ENCODE measurements around the gene CDC42EP5.
A peak's percentile ranks its signal among the peaks of the same experiment; 100 is the strongest.

CDC42EP5 gene

GRCh38 chr19:54454781-54455675 lies 18.1 kb downstream of the CDC42EP5 start:
- Histone ChIP-seq H2AFZ (ENCODE audit: low read depth, low read length) (no peak overlapping the region), H3K79me1 (replicated peaks; ENCODE audit: low read length, poor library complexity, severe bottlenecking) (peaks cover 37% of the 10 kb centered on the region), H3K4ac (ENCODE audit: low read depth in 1 of 2, low read length in 2 of 2) (no peak overlapping the region), H2BK5ac (ENCODE audit: low read depth, low read length, poor library complexity, severe bottlenecking) (no peak overlapping the region), H3K9me3 (ENCODE audit: control insufficient read depth, low read length) (no peaks in the 10 kb centered on the region), H3K36me3 (ENCODE audit: control insufficient read depth in 1 of 2, insufficient read depth in 2 of 2, low read depth in 1 of 2, low read length in 2 of 2) (peaks cover 85 to 92% of the 10 kb centered on the region in 2 experiments), H2BK120ac (ENCODE audit: low read depth, low read length) (no peak overlapping the region), H2BK12ac (ENCODE audit: low read length in 2 of 2) (no peak overlapping the region), H4K91ac (ENCODE audit: low read length) (no peak overlapping the region), H4K8ac (ENCODE audit: low read length) (no peak overlapping the region), H3K27me3 (ENCODE audit: control insufficient read depth in 1 of 2, insufficient read depth in 1 of 2, low read length in 2 of 2) (no peaks in the 10 kb centered on the region), H3K27ac (ENCODE audit: low read length, poor library complexity, severe bottlenecking) (no peak overlapping the region), H3K9ac (ENCODE audit: low read length) (no peak overlapping the region), H2BK15ac (ENCODE audit: low read depth, poor library complexity, severe bottlenecking) (no peak overlapping the region), H3K18ac (ENCODE audit: low read depth in 1 of 2, low read length in 2 of 2) (no peak overlapping the region), H3K4me3 (ENCODE audit: insufficient read depth in 1 of 2, low read depth in 1 of 2, low read length in 2 of 2) (no peak overlapping the region), H2AK5ac (ENCODE audit: low read length, severe bottlenecking) (no peak overlapping the region), H3K4me1 (ENCODE audit: control insufficient read depth, insufficient read depth, low read depth, low read length) (peaks cover 36% of the 10 kb centered on the region), H3K14ac (ENCODE audit: low read length in 2 of 2) (no peak overlapping the region), H3K23ac (ENCODE audit: low read length in 2 of 2) (no peak overlapping the region), H3K4me2 (ENCODE audit: low read length, poor library complexity, severe bottlenecking) (no peak overlapping the region)
- 95% methylated on average over 33 of the region's 33 CpGs for WGBS
- DNase-seq = no peak

- Histone ChIP-seq H3K9me3 (ENCODE audit: control insufficient read depth, low read length) (no peaks in the 10 kb centered on the region), H3K79me1 (replicated peaks; ENCODE audit: low read length, poor library complexity, severe bottlenecking) (peaks cover 37% of the 10 kb centered on the region), H4K8ac (ENCODE audit: low read length) (no peak overlapping the region), H3K27ac (ENCODE audit: low read length, poor library complexity, severe bottlenecking) (no peak overlapping the region), H3K4me2 (ENCODE audit: low read length, poor library complexity, severe bottlenecking) (no peak overlapping the region), H4K91ac (ENCODE audit: low read length) (no peak overlapping the region), H2BK120ac (ENCODE audit: low read depth, low read length) (no peak overlapping the region), H3K23ac (ENCODE audit: low read length in 2 of 2) (no peak overlapping the region), H2AK5ac (ENCODE audit: low read length, severe bottlenecking) (no peak overlapping the region), H2BK5ac (ENCODE audit: low read depth, low read length, poor library complexity, severe bottlenecking) (no peak overlapping the region), H3K9ac (ENCODE audit: low read length) (no peak overlapping the region), H3K4me3 (ENCODE audit: insufficient read depth in 1 of 2, low read depth in 1 of 2, low read length in 2 of 2) (no peak overlapping the region), H3K27me3 (ENCODE audit: control insufficient read depth in 1 of 2, insufficient read depth in 1 of 2, low read length in 2 of 2) (no peaks in the 10 kb centered on the region), H3K14ac (ENCODE audit: low read length in 2 of 2) (no peak overlapping the region), H2BK12ac (ENCODE audit: low read length in 2 of 2) (no peak overlapping the region), H3K18ac (ENCODE audit: low read depth in 1 of 2, low read length in 2 of 2) (no peak overlapping the region), H3K4ac (ENCODE audit: low read depth in 1 of 2, low read length in 2 of 2) (no peak overlapping the region), H2AFZ (ENCODE audit: low read depth, low read length) (no peak overlapping the region), H3K4me1 (ENCODE audit: control insufficient read depth, insufficient read depth, low read depth, low read length) (peaks cover 28% of the 10 kb centered on the region), H2BK15ac (ENCODE audit: low read depth, poor library complexity, severe bottlenecking) (no peak overlapping the region), H3K36me3 (ENCODE audit: control insufficient read depth in 1 of 2, insufficient read depth in 2 of 2, low read depth in 1 of 2, low read length in 2 of 2) (peaks cover 76 to 83% of the 10 kb centered on the region in 2 experiments)
- no peak for DNase-seq
- 94% methylated on average over 31 of the region's 31 CpGs for WGBS
Observed at GRCh38 chr19:54453921-54454780, 18.9 kb downstream of the CDC42EP5 start.

GRCh38 chr19:54452626-54453025 lies 20.5 kb downstream of the CDC42EP5 start:
- DNase-seq = no peak
- Histone ChIP-seq H3K9ac (ENCODE audit: low read length) (no peak overlapping the region), H3K27ac (ENCODE audit: low read length, poor library complexity, severe bottlenecking) (no peak overlapping the region), H3K79me1 (replicated peaks; ENCODE audit: low read length, poor library complexity, severe bottlenecking) (peaks cover 32% of the 10 kb centered on the region), H2BK120ac (ENCODE audit: low read depth, low read length) (no peak overlapping the region), H3K27me3 (ENCODE audit: control insufficient read depth in 1 of 2, insufficient read depth in 1 of 2, low read length in 2 of 2) (no peaks in the 10 kb centered on the region), H4K91ac (ENCODE audit: low read length) (no peak overlapping the region), H3K4ac (ENCODE audit: low read depth in 1 of 2, low read length in 2 of 2) (no peak overlapping the region), H4K8ac (ENCODE audit: low read length) (no peak overlapping the region), H3K4me2 (ENCODE audit: low read length, poor library complexity, severe bottlenecking) (no peak overlapping the region), H2AK5ac (ENCODE audit: low read length, severe bottlenecking) (no peak overlapping the region), H3K9me3 (ENCODE audit: control insufficient read depth, low read length) (no peaks in the 10 kb centered on the region), H3K23ac (ENCODE audit: low read length in 2 of 2) (no peak overlapping the region), H2BK15ac (ENCODE audit: low read depth, poor library complexity, severe bottlenecking) (no peak overlapping the region), H3K4me1 (ENCODE audit: control insufficient read depth, insufficient read depth, low read depth, low read length) (peaks cover 17% of the 10 kb centered on the region), H2BK12ac (ENCODE audit: low read length in 2 of 2) (no peak overlapping the region), H3K14ac (ENCODE audit: low read length in 2 of 2) (no peak overlapping the region), H3K18ac (ENCODE audit: low read depth in 1 of 2, low read length in 2 of 2) (no peak overlapping the region), H2AFZ (ENCODE audit: low read depth, low read length) (no peak overlapping the region), H3K36me3 (ENCODE audit: control insufficient read depth in 1 of 2, insufficient read depth in 2 of 2, low read depth in 1 of 2, low read length in 2 of 2) (peaks cover 61 to 68% of the 10 kb centered on the region in 2 experiments), H3K4me3 (ENCODE audit: insufficient read depth in 1 of 2, low read depth in 1 of 2, low read length in 2 of 2) (no peak overlapping the region), H2BK5ac (ENCODE audit: low read depth, low read length, poor library complexity, severe bottlenecking) (no peak overlapping the region)
- 98% methylated on average over 11 of the region's 11 CpGs for WGBS

GRCh38 chr19:54451997-54452396 lies 21.1 kb downstream of the CDC42EP5 start:
- Histone ChIP-seq H2BK12ac (ENCODE audit: low read length in 2 of 2) (peak overlapping the region in 1 of 2 experiments; percentile 6), H3K23ac (ENCODE audit: low read length in 2 of 2) (no peak overlapping the region), H3K4ac (ENCODE audit: low read depth in 1 of 2, low read length in 2 of 2) (no peak overlapping the region), H2AK5ac (ENCODE audit: low read length, severe bottlenecking) (no peak overlapping the region), H3K4me2 (ENCODE audit: low read length, poor library complexity, severe bottlenecking) (no peak overlapping the region), H3K14ac (ENCODE audit: low read length in 2 of 2) (no peak overlapping the region), H3K4me1 (ENCODE audit: control insufficient read depth, insufficient read depth, low read depth, low read length) (peaks cover 19% of the 10 kb centered on the region), H2BK120ac (ENCODE audit: low read depth, low read length) (no peak overlapping the region), H3K18ac (ENCODE audit: low read depth in 1 of 2, low read length in 2 of 2) (no peak overlapping the region), H4K8ac (ENCODE audit: low read length) (no peak overlapping the region), H2BK15ac (ENCODE audit: low read depth, poor library complexity, severe bottlenecking) (no peak overlapping the region), H2AFZ (ENCODE audit: low read depth, low read length) (no peak overlapping the region), H3K27me3 (ENCODE audit: control insufficient read depth in 1 of 2, insufficient read depth in 1 of 2, low read length in 2 of 2) (no peaks in the 10 kb centered on the region), H3K9ac (ENCODE audit: low read length) (peak overlapping the region; percentile 100), H3K9me3 (ENCODE audit: control insufficient read depth, low read length) (no peaks in the 10 kb centered on the region), H3K79me1 (replicated peaks; ENCODE audit: low read length, poor library complexity, severe bottlenecking) (peaks cover 29% of the 10 kb centered on the region), H3K36me3 (ENCODE audit: control insufficient read depth in 1 of 2, insufficient read depth in 2 of 2, low read depth in 1 of 2, low read length in 2 of 2) (peaks cover 55 to 61% of the 10 kb centered on the region in 2 experiments), H3K4me3 (ENCODE audit: insufficient read depth in 1 of 2, low read depth in 1 of 2, low read length in 2 of 2) (no peak overlapping the region), H4K91ac (ENCODE audit: low read length) (no peak overlapping the region), H2BK5ac (ENCODE audit: low read depth, low read length, poor library complexity, severe bottlenecking) (no peak overlapping the region), H3K27ac (ENCODE audit: low read length, poor library complexity, severe bottlenecking) (peak overlapping the region; percentile 7)
- no peak for DNase-seq
- 98% methylated on average over 11 of the region's 11 CpGs for WGBS

Measured in mesenchymal stem cell (in vitro differentiated cells and primary cell).